Activated CD8-positive, alpha-beta memory T cell treated with anti-CD3 and anti-CD28 coated beads for 24 hours (primary cell): ENCODE measurements around the gene ERP44.
"Not testable (repeated sequence)": the region's sequence is repeated elsewhere in the genome, so short reads cannot be mapped to it uniquely, and the experiment has no call there.

ENCODE experiments used
- DNase-seq: peaks from one replicate; pipeline ENCODE4 v3.0.0-alpha.2; 2020

Gene ERP44

DNA sequence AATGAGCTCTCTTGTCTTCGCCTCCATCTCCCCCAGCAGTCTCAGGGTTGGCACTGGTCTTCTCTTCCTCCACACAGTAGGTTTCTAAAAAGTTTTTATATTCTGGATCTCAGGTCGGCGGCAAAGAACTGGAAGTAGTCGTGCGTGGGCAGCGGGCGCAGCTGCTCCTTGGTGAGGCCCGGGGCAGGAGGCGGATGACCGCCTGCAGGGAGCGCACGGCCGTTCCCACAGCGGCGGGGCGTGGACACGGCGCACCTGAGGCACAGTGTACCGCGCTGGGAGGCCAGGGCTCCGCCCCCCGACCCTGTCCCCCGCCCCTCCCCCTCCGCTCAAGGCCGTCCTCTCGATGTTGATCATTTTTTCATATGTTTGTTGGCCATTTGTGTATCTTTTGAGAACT, 99.9 kb downstream of the ERP44 start:
- no peak for DNase-seq

- no peak for DNase-seq
These were observed 100.5 kb downstream of the ERP44 start for GRCh38 chr9:99998266-99998665.

DNA sequence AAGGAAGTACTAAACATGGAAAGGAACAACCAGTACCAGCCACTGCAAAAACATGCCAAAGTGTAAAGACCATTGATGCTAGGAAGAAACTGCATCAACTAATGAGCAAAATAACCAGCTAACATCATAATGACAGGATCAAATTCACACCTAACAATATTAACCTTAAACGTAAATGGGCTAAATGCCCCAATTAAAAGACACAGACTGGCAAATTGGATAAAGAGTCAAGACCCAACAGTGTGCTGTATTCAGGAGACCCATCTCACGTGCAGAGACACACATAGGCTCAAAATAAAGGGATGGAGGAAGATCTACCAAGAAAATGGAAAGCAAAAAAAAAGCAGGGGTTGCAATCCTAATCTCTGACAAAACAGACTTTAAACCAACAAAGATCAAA, 108.3 kb downstream of the ERP44 start:
- DNase-seq, result not testable (repeated sequence)

DNA sequence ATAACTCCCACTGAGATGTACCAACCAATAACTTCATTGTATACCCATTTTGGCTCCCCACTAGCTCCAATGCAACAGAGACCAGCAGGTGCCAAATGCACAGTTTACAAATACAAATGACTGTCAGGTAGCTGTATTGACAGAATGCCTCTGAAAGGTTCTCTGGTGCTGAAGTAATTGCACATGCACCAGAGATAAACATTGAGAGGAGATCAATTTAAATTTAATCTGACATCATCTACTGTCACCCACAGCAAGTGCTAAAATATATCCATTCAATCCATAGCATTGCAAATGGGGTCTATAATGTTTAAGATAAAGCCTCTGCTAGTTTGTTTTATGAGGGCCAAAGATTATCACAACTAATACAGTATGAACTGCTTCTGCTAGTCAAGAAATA, 112.2 kb downstream of the ERP44 start:
- DNase-seq, result no peak

DNA sequence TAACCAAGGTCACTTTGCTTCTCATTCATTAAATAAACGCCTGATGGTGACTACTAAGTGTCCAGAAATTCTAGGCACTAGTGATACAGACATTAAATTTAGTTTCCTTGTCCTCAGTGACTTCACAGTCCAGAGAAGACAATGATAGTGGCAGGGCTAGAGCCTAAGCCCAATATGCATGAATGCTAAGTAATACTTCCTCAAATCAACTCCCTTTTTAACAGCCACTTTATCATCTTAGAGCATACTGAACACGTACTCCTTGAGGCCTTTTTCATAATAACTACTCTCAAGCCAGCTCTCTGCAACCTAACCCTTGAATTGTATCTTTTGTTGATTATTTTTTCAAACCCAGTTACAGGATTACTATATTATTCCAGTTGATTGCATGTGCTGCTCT, 118.2 kb downstream of the ERP44 start:
- no peak for DNase-seq

- no peak for DNase-seq
These were observed 120.6 kb downstream of the ERP44 start for GRCh38 chr9:99978221-99978620.

- DNase-seq, result no peak
These were observed 121.6 kb downstream of the ERP44 start for GRCh38 chr9:99977033-99977792.

DNA sequence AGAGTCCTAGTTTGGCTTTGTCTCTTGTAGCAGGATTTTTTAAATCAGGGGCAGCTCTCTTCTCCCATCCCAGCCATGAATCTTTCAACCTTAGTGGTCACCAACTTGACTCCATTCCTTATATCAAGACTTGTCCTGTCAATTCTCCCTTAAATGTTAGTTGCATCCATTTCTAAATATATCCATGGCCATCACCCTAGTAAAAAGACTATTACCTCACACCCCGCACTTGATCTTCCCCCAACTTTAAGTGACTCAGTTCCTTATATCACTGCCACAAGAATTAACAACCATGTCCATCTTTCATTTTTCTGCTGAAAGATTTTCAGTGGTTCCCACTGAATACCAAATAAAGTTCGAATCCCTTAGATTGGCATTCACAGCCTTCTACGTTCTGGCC, 125.3 kb downstream of the ERP44 start:
- no peak for DNase-seq

GRCh38 chr9:99971410-99971809, 127.4 kb downstream of the ERP44 start:
- DNase-seq, result no peak

- no peak for DNase-seq
These were observed 128.3 kb downstream of the ERP44 start for GRCh38 chr9:99970481-99970880.

- DNase-seq, result no peak
These were observed 131.3 kb downstream of the ERP44 start for GRCh38 chr9:99967457-99967856.

DNA sequence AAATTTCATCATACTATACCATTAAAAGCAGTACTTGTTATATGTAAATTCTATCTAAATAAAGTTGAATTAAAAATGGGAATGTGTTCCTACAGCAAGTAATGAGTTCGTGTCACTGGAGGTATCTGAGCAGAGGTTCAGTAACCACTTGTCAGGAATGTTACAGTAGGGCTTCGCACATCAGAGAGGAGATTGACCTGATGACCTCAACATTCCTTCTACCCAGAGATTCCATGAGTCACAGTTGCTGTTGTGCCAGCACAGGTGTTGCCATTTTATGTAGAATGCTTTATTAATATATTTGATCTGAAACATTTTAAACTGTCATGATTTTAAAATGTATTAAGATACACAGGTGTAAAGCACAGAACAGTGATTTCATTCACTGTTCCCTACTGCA, 132.1 kb downstream of the ERP44 start:
- DNase-seq, result no peak

DNA sequence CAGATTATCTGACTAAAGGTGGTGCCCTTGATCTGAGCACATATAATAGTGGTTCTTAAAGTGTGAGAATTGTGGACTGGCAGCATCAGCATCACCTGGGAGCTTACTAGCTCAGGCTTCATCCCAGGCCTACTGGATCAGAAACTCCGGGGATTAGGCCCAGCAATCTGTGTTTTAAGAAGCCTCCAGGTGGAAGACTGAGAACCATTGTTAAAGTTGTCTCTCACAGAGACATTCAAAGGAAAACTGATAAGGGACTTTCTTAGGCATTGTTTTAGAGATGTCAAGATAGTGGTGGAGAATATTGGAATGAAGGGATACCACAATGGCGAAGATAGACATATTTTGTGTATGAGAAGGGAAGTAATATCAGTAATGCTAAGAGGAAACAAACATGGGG, 132.8 kb downstream of the ERP44 start:
- no peak for DNase-seq

DNA sequence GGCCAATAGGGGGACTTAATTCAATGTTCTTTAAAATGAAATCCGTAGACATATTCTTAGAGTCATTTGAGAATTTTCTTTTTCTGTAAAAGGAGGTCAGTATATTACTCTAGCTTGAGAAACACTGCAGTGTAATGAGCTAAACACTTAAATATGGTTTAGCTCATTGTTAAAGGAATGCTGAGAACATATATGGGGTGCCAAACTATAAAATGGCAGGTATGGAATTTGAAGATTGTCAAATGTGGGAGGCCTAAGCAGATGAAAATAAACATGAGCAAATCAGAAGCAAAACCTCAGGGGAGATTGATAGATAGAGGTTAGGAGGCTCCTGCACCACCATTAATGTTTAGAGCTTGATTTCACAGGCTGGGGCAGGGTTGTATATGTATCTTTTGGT, 134.5 kb downstream of the ERP44 start:
- no peak for DNase-seq

DNA sequence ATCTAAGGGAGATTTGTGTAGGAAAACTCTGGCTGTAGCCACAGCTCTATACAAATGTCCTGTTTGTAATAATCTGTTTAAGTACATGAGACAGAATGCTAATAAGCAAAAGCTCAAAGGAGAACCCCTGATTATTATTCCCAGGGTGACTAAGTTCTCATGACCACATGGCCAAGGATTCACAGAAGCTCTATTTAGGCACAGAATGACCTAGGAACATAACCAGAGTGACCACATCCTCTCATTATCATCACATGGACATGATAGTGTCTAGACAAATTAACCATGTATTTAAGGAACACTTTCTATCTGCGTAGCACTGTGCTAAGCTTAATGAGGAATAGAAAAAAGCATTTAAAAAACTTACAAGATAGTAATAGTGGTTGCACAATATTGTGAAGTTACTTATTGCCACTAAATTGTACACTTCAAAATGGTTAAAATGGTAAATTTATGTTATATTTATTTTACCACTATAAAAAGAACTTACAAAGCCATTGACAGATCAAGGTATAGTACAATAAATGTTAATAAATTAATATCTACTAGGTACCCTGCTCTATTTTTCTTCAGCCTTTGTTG, 136.0 kb downstream of the ERP44 start:
- DNase-seq, result no peak

- DNase-seq, result no peak
These were observed 143.2 kb downstream of the ERP44 start for GRCh38 chr9:99955606-99956005.

DNA sequence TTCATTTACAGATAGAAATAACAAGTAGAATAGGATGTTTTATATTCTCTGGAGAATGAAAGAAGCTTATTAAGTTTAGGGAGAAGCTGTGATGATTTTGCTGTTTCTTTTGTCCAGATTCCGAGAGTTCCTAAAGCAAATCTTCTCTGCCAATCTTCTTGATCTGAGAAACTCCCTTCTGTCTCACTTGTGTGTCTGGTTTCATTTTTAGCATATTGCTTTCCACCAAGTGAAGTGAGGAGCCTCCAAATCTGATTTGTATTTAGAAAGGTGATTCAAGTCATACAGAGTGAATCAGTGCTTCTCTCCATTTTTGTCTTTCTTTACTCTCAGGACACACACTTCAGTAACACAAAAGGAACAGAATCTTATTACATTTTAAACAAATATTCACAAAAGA, 144.0 kb downstream of the ERP44 start:
- DNase-seq, result no peak

DNA sequence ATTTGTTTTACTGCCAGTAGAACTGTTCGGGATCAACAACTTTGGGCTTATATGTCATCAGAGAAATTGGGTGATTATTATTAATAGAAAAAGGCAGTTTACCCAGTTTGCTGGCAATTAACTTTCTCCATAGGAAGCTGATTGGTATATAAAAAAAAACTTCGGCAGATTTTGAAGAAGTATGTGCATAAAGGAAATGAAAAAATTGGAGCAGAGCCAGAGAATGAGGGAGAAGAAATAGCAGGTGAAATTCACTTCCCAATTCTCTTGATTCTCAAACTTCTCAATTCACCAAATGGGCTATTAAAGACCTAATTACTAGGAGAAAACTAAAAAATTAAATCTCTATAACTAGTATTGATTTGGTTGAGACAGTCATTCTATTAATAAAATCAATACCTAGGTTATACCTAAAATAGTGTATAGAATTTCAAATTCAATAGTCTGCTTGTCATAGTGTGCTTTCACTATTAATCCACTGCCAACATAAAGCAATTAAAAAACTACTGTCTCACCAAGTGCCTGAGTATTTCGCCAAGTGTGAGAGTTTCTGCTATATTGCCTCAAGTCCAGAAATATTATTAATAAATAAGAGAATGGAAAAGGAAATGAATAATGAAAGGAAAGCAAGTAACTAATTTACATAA, 144.8 kb downstream of the ERP44 start:
- no peak for DNase-seq

- DNase-seq, result no peak
These were observed 149.9 kb downstream of the ERP44 start for GRCh38 chr9:99948896-99949295.

DNA sequence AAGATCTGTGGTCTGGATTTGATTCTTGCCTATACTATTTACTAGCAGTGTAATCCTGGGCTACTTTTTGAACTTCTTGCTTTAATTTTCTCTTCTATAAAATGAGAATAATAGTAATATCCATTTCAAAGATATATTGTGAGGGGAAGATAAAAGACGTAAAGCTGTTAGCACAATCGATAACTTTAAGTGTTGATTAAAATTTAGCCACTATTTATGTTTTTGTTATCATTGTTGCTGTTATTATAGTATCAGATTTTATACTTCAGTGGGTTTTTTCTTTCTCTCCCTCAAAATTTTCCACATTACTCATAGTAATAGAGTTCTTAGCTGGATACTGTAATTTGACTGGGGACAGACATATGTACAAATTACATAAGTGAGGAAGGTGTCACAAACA, 150.3 kb downstream of the ERP44 start:
- DNase-seq, result no peak

DNA sequence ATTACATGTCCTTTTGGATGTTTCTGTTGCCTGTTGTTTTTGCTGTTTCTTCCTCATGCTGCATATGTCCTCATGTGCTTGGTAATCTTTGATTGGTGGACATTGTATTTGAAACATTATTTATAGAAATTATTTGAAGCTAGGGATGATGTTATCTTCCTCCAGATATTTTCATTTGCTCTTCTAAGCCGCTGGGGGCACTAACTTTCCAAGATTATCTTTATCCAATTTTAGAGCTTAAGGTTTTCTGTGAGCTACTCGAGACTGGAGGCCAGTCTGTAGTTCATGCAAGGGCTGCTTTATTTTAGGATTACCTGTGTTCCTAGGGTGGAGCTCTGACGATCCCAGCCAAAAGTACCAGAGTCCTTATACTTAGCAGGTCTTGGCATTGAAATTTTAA, 151.4 kb downstream of the ERP44 start:
- no peak for DNase-seq

GRCh38 chr9:99936947-99937587, 161.7 kb downstream of the ERP44 start:
- DNase-seq, result no peak

DNA sequence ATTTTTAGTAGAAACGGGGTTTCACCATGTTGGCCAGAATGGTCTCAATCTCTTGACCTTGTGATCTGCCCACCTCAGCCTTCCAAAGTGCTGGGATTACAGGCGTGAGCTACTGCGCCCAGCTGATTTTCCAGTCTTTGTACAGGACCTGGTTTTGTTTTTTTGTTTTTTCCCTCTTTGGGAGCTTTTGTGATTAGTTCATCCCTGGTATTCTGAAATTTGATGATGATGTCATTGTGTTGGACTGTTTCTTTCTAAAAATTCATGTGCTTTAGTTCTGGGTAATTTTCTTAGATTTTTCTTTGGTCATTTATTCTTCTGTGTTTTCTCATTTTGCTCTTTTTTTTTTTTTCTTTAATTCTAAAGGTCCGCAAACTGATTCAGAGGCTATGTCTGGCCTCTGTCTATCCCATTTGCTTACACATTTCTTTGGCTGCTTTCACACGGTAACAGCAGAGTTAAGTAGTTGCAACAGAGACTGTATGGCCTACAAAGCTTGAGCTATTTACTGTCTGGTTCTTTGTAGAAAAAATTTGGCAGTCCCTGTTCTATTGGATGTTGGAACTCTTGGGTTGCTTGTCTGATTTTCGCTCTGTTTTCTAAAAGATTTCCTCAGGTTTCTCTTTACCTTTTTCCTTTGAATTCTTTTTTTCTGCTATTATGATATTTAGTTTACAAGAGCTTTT, 167.5 kb downstream of the ERP44 start:
- no peak for DNase-seq
